K562 (cell line): ENCODE measurements around the gene MRO. TPM values are rescaled to one million over a fixed set of nuclear protein-coding genes. Genes with fewer than 3 reads are reported as not detected.

Source experiments
- ATAC-seq: fragments of 200-7000 bp; cut with Tn5 transposase; 3 replicates; pipeline ENCODE4 v1.9.1; 2020; ENCODE audit warnings: moderate library complexity
- BruUV-seq: library from RNA; stranded (reverse); fragments of 400-500 nt; replicated peaks from 2 replicates; lab custom pipeline; 2021; lab: Mats Ljungman, UMichigan
- CTCF ChIA-PET: fragments of 300-600 bp; formaldehyde crosslinking; extraction: SDS; loops from one replicate; lab custom pipeline; 2021; ENCODE audit warnings: low intra/inter-chr PET ratio; lab: Yijun Ruan, JAX
- POLR2A ChIA-PET: fragments of 300-600, 350-650 bp; sonication (Branson Sonifier 250); formaldehyde crosslinking; extraction: SDS; loops from one replicate; lab custom pipeline; 2021; ENCODE audit warnings: antibody characterized with exemption, inconsistent platforms; lab: Yijun Ruan, JAX
- DNase-seq, 4 experiments: peaks; one replicate each; pipeline versions ENCODE4 v3.0.0 to v3.0.0-alpha.2; 2011 to 2018; ENCODE audit warnings: low spot score in 3 of 4, mixed read lengths in 3 of 4; ENCODE audit errors: extremely low read depth in 1 of 4
- FAIRE-seq: peaks from 2 replicates; lab custom pipeline; 2011; peaks lifted over from hg19 to GRCh38; lab: Jason Lieb, UNC
- H2AFZ ChIP-seq: 2 replicates; pipeline ENCODE4 v1.6.0; 2011; ENCODE audit warnings: low read depth, low read length, control low read depth, inconsistent platforms
- H3K27ac ChIP-seq: fragments of 200-600 bp; 3 replicates; pipeline ENCODE4 v1.8.0; 2011; ENCODE audit warnings: low read depth, mild to moderate bottlenecking, control low read depth, inconsistent platforms, low read length, moderate library complexity, mixed read lengths; ENCODE audit errors: extremely low read depth
- H3K27me3 ChIP-seq, 2 experiments: fragments of 300-600 bp in 1 of 2; 2 replicates in 1 of 2; 3 replicates in 1 of 2; pipeline versions ENCODE4 v1.6.0 to v1.8.0; 2011; ENCODE audit warnings: inconsistent platforms in 2 of 2, low read length in 2 of 2, mild to moderate bottlenecking in 1 of 2, mixed read lengths in 1 of 2, moderate library complexity in 1 of 2; ENCODE audit not compliant: control insufficient read depth in 2 of 2, insufficient read depth in 2 of 2
- H3K36me3 ChIP-seq: fragments of 300-600 bp; 3 replicates; pipeline ENCODE4 v1.8.0; 2011; ENCODE audit warnings: mild to moderate bottlenecking, low read length, inconsistent platforms; ENCODE audit not compliant: control insufficient read depth, insufficient read depth
- H3K4me1 ChIP-seq, 2 experiments: fragments of 200-600 bp in 1 of 2; replicated peaks in 1 of 2; 2 replicates in 1 of 2; 3 replicates in 1 of 2; pipeline versions ENCODE4 v1.5.1 to v1.8.0; 2011; ENCODE audit warnings: inconsistent platforms in 2 of 2, low read length in 2 of 2, mild to moderate bottlenecking in 1 of 2, mixed read lengths in 1 of 2, moderate library complexity in 1 of 2; ENCODE audit not compliant: control insufficient read depth in 2 of 2, insufficient read depth in 2 of 2
- H3K4me2 ChIP-seq: 2 replicates; pipeline ENCODE4 v1.6.1; 2011; ENCODE audit warnings: low read length, control low read depth, inconsistent platforms, mixed read lengths; ENCODE audit not compliant: insufficient read depth
- H3K4me3 ChIP-seq: fragments of 200-600 bp; sonication (generic), shearing (Covaris generic); 2 replicates; pipeline ENCODE4 v1.5.1; 2016; ENCODE audit warnings: control low read depth, inconsistent platforms
- H3K79me2 ChIP-seq: fragments of 200-600 bp; 3 replicates; pipeline ENCODE4 v1.8.0; 2011; ENCODE audit warnings: low read length, inconsistent platforms; ENCODE audit not compliant: control insufficient read depth, insufficient read depth
- H3K9ac ChIP-seq, 2 experiments: 2 replicates each; pipeline versions ENCODE4 v1.6.0 to v1.6.1; 2011; ENCODE audit warnings: low read depth in 2 of 2, low read length in 2 of 2, control low read depth in 1 of 2, inconsistent platforms in 1 of 2, mild to moderate bottlenecking in 1 of 2, mixed read lengths in 1 of 2; ENCODE audit not compliant: insufficient read depth in 1 of 2
- H3K9me1 ChIP-seq: one replicate; pipeline ENCODE4 v1.6.0; 2011; ENCODE audit warnings: inconsistent platforms, mild to moderate bottlenecking, low read length, moderate library complexity; ENCODE audit not compliant: control insufficient read depth, insufficient read depth
- H3K9me3 ChIP-seq: replicated peaks from 2 replicates; pipeline ENCODE4 v1.5.1; 2011; ENCODE audit warnings: low read depth, low read length, inconsistent platforms; ENCODE audit not compliant: control insufficient read depth, insufficient read depth
- H4K20me1 ChIP-seq: replicated peaks from 2 replicates; pipeline ENCODE4 v1.6.1; 2011; ENCODE audit warnings: low read length, inconsistent platforms, mixed read lengths; ENCODE audit not compliant: control insufficient read depth, insufficient read depth
- CEBPG ChIP-seq, 3 experiments: fragments of 200-800 bp in 1 of 3; sonication (Bioruptor generic) in 1 of 3; sonication (generic) in 1 of 3; formaldehyde crosslinking in 1 of 3; IDR thresholded peaks in 2 of 3; conservative IDR thresholded peaks in 1 of 3; 2 replicates each; pipeline versions ENCODE4 v1.6.1 to v1.8.0; 2016 to 2022; ENCODE audit warnings: missing compliant biosample characterization in 2 of 3, missing genetic modification characterization in 2 of 3, mild to moderate bottlenecking in 1 of 3, missing genetic modification reagents in 1 of 3
- GTF2E2 ChIP-seq: fragments of 200-800 bp; sonication (Bioruptor generic); IDR thresholded peaks from 2 replicates; pipeline ENCODE4 v1.6.1; 2016; ENCODE audit warnings: missing genetic modification characterization, missing compliant biosample characterization
- HNRNPUL1 ChIP-seq: fragments of 200-400 bp; formaldehyde crosslinking; IDR thresholded peaks from 2 replicates; pipeline ENCODE4 v1.6.1; 2017; ENCODE audit warnings: low read length
- MTA2 ChIP-seq: fragments of 450-650 bp; IDR thresholded peaks from 2 replicates; pipeline ENCODE4 v1.6.1; 2016; ENCODE audit warnings: low read depth
- ZFP30 ChIP-seq: fragments of 250-450 bp; sonication (Bioruptor Pico); IDR thresholded peaks from 2 replicates; pipeline ENCODE4 v1.8.0; 2022; ENCODE audit warnings: moderate library complexity, mild to moderate bottlenecking, inconsistent platforms, borderline replicate concordance
- ZNF347 ChIP-seq: fragments of 450-650 bp; formaldehyde crosslinking; IDR thresholded peaks from 2 replicates; pipeline ENCODE4 v1.4.0; 2020; ENCODE audit warnings: low read depth, mild to moderate bottlenecking, moderate library complexity
- WGBS: fragments of 100-300 bp; shearing (Covaris generic); methylation state at CpG from one replicate; pipeline ENCODE4 v1.1.6; 2016; ENCODE audit warnings: low coverage, mixed read lengths; ENCODE audit not compliant: insufficient coverage; ENCODE audit errors: missing lambda C conversion rate; 5-methylcytosine and 5-hydroxymethylcytosine counted together
- in situ Hi-C: fragments of 300-500 bp; cut with MboI; formaldehyde crosslinking; loops from 4 replicates; pipeline ENCODE4 v1.15.0; 2018; ENCODE audit warnings: inconsistent platforms, mixed read lengths
- intact Hi-C: fragments of 100-400 bp; cut with micrococcal nuclease; formaldehyde crosslinking; loops from 2 replicates; pipeline ENCODE4 v1.14.2; 2022
- polyA plus RNA-seq, 8 experiments: library from polyadenylated mRNA; depleted of rRNA in 4 of 8; stranded (reverse) in 5 of 8; unstranded in 3 of 8; fragments of >200 nt; fragmentation: Nextera tagmentation in 2 of 8; fragmentation: Illumina TruSeq in 1 of 8; extraction: Ambion mirVana in 2 of 8; extraction: Trizol in 1 of 8; gene quantifications; 2 replicates each; pipeline versions ENCODE4 v1.2.1 to v1.2.3, GENCODE V29; 2011 to 2014; ENCODE audit warnings: inconsistent platforms in 1 of 8, missing spikeins in 1 of 8
- total RNA-seq, 7 experiments: library from RNA; depleted of rRNA in 6 of 7; stranded (reverse); fragments of >200 nt in 6 of 7; fragmentation: Illumina TruSeq in 2 of 7; extraction: Trizol in 2 of 7; gene quantifications; 2 replicates each; pipeline versions ENCODE4 v1.2.1 to v1.2.3, GENCODE V29; 2011 to 2021; ENCODE audit warnings: low replicate concordance in 1 of 7
- TF ChIP-seq, protein P1 (sequence below): fragments of 450-650 bp; formaldehyde crosslinking; IDR thresholded peaks from 2 replicates; pipeline ENCODE4 v1.4.0; 2020; ENCODE audit warnings: mild to moderate bottlenecking
- TF ChIP-seq, protein P2 (sequence below): fragments of 250-450 bp; sonication (Bioruptor Pico); IDR thresholded peaks from 2 replicates; pipeline ENCODE4 v1.5.0; 2021
- TF ChIP-seq, protein P3 (sequence below): sonication (generic); formaldehyde crosslinking; IDR thresholded peaks from 2 replicates; pipeline ENCODE4 v1.8.0; 2022; ENCODE audit warnings: mild to moderate bottlenecking, missing genetic modification reagents
- TF ChIP-seq, protein P4 (sequence below): fragments of 200-800 bp; sonication (Bioruptor generic); IDR thresholded peaks from 2 replicates; pipeline ENCODE4 v1.6.1; 2017; ENCODE audit warnings: missing genetic modification characterization, missing compliant biosample characterization

Gene MRO
- total and polyA plus RNA-seq, 9 of the 15 experiments (the other 6 are each of a cell fraction or from before 2014, with no cell fraction given) = 0.06 TPM; not detected in 8

- WGBS = 15% methylated on average over 3 of the region's 3 CpGs
- Histone ChIP-seq H3K36me3 (no peaks in the 10 kb centered on the region), H3K9me1 (no peaks in the 10 kb centered on the region), H4K20me1 (no peaks in the 10 kb centered on the region), H2AFZ (no peak overlapping the region), H3K79me2 (no peaks in the 10 kb centered on the region), H3K27me3 (peaks cover 2 to 8% of the 10 kb centered on the region in 2 experiments; a peak in 2 of 5 replicates), H3K9ac (no peak overlapping the region), H3K4me2 (no peak overlapping the region), H3K4me3 (no peak overlapping the region), H3K27ac (no peak overlapping the region), H3K9me3 (no peaks in the 10 kb centered on the region), H3K4me1 (no peaks in the 10 kb centered on the region)
- no peak for TF ChIP-seq ZNF347 (CRISPR knock-in tag)
- no peak for TF ChIP-seq MTA2
- no peak for TF ChIP-seq HNRNPUL1
- TF ChIP-seq, protein P1, sequence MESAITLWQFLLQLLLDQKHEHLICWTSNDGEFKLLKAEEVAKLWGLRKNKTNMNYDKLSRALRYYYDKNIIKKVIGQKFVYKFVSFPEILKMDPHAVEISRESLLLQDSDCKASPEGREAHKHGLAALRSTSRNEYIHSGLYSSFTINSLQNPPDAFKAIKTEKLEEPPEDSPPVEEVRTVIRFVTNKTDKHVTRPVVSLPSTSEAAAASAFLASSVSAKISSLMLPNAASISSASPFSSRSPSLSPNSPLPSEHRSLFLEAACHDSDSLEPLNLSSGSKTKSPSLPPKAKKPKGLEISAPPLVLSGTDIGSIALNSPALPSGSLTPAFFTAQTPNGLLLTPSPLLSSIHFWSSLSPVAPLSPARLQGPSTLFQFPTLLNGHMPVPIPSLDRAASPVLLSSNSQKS (CRISPR knock-in tag) = no peak
- TF ChIP-seq, protein P2, sequence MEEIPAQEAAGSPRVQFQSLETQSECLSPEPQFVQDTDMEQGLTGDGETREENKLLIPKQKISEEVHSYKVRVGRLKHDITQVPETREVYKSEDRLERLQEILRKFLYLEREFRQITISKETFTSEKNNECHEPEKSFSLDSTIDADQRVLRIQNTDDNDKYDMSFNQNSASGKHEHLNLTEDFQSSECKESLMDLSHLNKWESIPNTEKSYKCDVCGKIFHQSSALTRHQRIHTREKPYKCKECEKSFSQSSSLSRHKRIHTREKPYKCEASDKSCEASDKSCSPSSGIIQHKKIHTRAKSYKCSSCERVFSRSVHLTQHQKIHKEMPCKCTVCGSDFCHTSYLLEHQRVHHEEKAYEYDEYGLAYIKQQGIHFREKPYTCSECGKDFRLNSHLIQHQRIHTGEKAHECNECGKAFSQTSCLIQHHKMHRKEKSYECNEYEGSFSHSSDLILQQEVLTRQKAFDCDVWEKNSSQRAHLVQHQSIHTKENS (CRISPR knock-in tag) = no peak
- no peak for TF ChIP-seq GTF2E2 (tag)
- TF ChIP-seq, protein P3, sequence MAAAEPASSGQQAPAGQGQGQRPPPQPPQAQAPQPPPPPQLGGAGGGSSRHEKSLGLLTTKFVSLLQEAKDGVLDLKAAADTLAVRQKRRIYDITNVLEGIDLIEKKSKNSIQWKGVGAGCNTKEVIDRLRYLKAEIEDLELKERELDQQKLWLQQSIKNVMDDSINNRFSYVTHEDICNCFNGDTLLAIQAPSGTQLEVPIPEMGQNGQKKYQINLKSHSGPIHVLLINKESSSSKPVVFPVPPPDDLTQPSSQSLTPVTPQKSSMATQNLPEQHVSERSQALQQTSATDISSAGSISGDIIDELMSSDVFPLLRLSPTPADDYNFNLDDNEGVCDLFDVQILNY (CRISPR knock-in tag) = no peak
- TF ChIP-seq, protein P4, sequence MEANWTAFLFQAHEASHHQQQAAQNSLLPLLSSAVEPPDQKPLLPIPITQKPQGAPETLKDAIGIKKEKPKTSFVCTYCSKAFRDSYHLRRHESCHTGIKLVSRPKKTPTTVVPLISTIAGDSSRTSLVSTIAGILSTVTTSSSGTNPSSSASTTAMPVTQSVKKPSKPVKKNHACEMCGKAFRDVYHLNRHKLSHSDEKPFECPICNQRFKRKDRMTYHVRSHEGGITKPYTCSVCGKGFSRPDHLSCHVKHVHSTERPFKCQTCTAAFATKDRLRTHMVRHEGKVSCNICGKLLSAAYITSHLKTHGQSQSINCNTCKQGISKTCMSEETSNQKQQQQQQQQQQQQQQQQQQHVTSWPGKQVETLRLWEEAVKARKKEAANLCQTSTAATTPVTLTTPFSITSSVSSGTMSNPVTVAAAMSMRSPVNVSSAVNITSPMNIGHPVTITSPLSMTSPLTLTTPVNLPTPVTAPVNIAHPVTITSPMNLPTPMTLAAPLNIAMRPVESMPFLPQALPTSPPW (CRISPR knock-in tag) = no peak
- no peak for TF ChIP-seq ZFP30 (CRISPR knock-in tag)
- no peak for TF ChIP-seq CEBPG (CRISPR knock-in tag; IDR thresholded peaks at IDR 0.05)
- TF ChIP-seq CEBPG (tag; conservative IDR thresholded peaks at IDR 0.05 in 1 of 2, IDR thresholded peaks at IDR 0.05 in 1 of 2) = no peak
- in situ Hi-C loops = no loop called here
- ChIA-PET CTCF (no interaction called here), POLR2A (no interaction called here)
- no TSS peak for BruUV-seq
- ATAC-seq = no peak
- FAIRE-seq = no peak
- intact Hi-C loops = no loop called here
- DNase-seq = no peak
Observed at GRCh38 chr18:50790948-50791347, 28.9 kb downstream of the MRO start.
